ENCODE results near the gene ACTC1. TPM values are rescaled to one million over a fixed set of nuclear protein-coding genes. Genes with fewer than 3 reads are reported as not detected.
"Not testable (repeated sequence)": the region's sequence is repeated elsewhere in the genome, so short reads cannot be mapped to it uniquely, and the experiment has no call there.

ACTC1 gene
- total and polyA plus RNA-seq, 8 donors: 0.94 to 4.5 (median 2.0) TPM

- Histone ChIP-seq H3K4me1 (no peaks in the 10 kb centered on the region), H3K27me3 (no peaks in the 10 kb centered on the region), H3K36me3 (no peaks in the 10 kb centered on the region), H3K9me3 (no peaks in the 10 kb centered on the region), H3K27ac (no peak overlapping the region), H3K4me3 (no peak overlapping the region)
- intact Hi-C loops (cut with DNase I): no loop called here
- TF ChIP-seq CTCF (IDR thresholded peaks at IDR 0.05): no peak
- DNase-seq: no peak
- ATAC-seq: no peak
Measured at GRCh38 chr15:34813446-34814190, 18.3 kb upstream of the ACTC1 start.

DNA sequence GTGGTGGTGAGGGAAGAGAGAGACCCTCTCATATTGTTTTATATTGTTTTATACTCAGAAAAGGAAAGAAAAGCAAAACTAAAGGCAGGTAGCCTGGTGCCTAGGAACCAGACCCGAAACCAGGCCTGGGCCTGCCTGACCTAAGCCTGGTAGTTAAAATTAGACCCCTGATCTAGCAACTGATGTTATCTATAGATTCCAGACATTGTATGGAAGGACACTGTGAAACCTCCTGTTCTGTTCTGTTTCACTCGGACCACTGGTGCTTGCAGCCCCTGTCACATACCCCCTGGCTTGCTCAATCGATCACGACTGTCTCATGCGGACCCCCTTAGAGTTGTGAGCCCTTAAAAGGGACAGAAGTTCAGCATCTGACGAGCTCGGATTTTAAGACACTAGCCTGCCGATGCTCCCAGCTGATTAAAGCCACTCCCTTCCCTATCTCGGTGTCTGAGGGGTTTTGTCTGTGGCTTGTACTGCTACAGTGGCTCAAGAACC is 17.6 kb upstream of the ACTC1 start:
- intact Hi-C loops (cut with DNase I); ATAC-seq; DNase-seq: not testable (repeated sequence)

DNA sequence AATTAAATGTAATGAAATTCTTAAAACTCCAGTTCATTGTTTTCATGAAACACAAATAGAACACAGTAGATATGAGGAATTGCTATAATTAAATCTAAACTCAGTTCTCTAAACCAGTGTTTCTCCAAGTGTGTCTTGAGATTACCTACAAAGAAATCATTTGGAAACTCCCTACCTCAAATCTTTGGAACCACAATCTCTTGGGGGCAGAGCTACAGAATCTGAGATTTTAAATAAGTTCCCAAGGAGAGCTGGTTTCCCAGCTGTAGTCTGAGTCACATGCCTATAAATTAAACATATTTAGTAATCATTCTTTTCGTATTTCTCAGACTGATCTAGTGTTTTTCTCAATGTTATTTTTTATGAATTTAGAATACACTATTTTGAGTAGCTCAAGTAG is 17.0 kb upstream of the ACTC1 start:
- intact Hi-C loops (cut with DNase I): no loop called here
- no peak for ATAC-seq

More for the DNA sequence above, 17.6 kb upstream of the ACTC1 start:
- H3K27ac ChIP-seq, H3K4me1 ChIP-seq, H3K36me3 ChIP-seq, H3K9me3 ChIP-seq, H3K27me3 ChIP-seq, H3K4me3 ChIP-seq: not testable (repeated sequence)

GRCh38 chr15:34810443-34811129 is 15.2 kb upstream of the ACTC1 start:
- ATAC-seq: no peak
- Histone ChIP-seq H3K4me1 (no peaks in the 10 kb centered on the region), H3K27me3 (no peaks in the 10 kb centered on the region), H3K4me3 (no peak overlapping the region), H3K27ac (no peak overlapping the region), H3K9me3 (no peaks in the 10 kb centered on the region), H3K36me3 (no peaks in the 10 kb centered on the region)
- TF ChIP-seq CTCF (IDR thresholded peaks at IDR 0.05): no peak
- DNase-seq: no peak
- intact Hi-C loops (cut with DNase I): no loop called here

More for the DNA sequence above, 17.0 kb upstream of the ACTC1 start:
- Histone ChIP-seq H3K27ac (no peak overlapping the region), H3K4me1 (no peaks in the 10 kb centered on the region), H3K36me3 (no peaks in the 10 kb centered on the region), H3K27me3 (no peaks in the 10 kb centered on the region), H3K4me3 (no peak overlapping the region), H3K9me3 (no peaks in the 10 kb centered on the region)
- no peak for TF ChIP-seq CTCF (IDR thresholded peaks at IDR 0.05)
- DNase-seq: no peak

GRCh38 chr15:34809186-34809585 is 13.8 kb upstream of the ACTC1 start:
- Histone ChIP-seq H3K9me3 (no peaks in the 10 kb centered on the region), H3K27me3 (no peaks in the 10 kb centered on the region), H3K36me3 (no peaks in the 10 kb centered on the region), H3K4me3 (no peak overlapping the region), H3K27ac (no peak overlapping the region), H3K4me1 (no peaks in the 10 kb centered on the region)
- DNase-seq (no peak), ATAC-seq (no peak)
- intact Hi-C loops (cut with DNase I): no loop called here
- TF ChIP-seq CTCF (IDR thresholded peaks at IDR 0.05): no peak
